GM18517 (cell line): ENCODE measurements around the gene ANKRD31.
"Not testable (repeated sequence)": the region's sequence is repeated elsewhere in the genome, so short reads cannot be mapped to it uniquely, and the experiment has no call there.

ENCODE experiments used
- ATAC-seq: cut with Tn5 transposase; IDR thresholded peaks from one replicate; pipeline ENCODE4 v1.9.1; 2021; ENCODE audit warnings: mild to moderate bottlenecking, moderate library complexity; ENCODE audit not compliant: unreplicated experiment

Gene ANKRD31

DNA sequence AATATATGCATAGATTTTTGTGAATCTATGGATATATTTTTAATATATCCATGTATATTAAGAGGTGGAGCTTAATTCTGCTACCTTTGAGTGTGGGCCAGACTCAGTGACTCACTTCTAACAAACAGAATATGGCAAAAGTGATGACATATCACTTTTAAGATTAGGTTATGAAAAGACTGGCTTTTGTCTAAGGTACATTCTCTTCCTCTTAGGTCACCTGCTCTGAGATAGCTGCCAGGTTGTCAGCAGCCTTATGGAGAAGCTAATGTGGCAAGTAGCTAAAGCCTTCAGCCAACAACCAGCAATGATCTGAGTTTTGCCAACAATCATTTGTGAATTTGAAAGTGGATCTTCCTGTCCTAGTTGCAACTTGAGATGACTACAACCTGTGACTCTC lies 83.8 kb downstream of the ANKRD31 start:
- ATAC-seq, result no peak

DNA sequence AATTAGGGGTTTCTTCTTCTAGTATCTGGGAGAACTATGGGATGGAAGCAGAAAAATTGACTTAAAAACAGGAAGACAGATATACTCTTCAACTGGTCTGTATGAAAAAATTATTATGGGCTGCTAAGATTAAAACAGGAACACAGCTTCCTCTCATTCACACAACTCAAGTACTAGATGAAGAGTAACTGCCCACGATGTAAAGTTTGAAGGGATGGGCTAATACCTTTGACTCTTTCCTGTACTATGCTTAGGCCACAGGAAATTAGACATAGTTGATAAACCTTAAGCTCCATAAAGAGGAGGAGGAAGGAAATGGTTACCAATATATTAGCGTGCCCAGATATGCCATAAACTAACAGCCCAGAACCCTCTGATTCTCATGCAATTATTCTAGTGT lies 88.6 kb downstream of the ANKRD31 start:
- no peak for ATAC-seq

DNA sequence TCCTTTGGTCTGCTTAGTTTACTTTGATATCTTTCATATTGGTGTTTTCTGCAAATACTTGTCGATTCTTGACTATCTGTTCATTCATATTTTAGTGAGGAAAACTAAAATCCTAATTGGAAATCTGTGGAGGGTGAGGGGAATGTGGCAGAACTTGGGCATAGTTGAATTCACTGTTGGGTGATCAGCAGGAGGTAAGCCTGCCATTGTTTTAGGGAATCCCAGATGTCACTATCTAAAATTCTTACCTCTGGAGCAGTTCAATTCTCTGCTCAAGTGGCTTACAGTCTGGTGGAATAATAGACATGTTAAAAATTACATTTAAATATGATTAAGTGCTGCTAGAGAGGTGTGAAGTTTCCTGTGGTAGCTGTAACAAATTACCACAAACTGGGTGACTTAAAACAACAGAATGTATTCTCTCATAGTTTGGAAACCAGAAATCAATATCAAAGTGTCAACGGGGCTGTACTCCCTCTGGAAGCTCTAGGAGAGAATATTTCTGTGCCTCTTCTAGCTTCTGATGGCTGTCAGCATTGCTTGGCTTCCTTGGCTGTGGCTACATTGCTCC lies 94.0 kb downstream of the ANKRD31 start:
- ATAC-seq, result no peak

DNA sequence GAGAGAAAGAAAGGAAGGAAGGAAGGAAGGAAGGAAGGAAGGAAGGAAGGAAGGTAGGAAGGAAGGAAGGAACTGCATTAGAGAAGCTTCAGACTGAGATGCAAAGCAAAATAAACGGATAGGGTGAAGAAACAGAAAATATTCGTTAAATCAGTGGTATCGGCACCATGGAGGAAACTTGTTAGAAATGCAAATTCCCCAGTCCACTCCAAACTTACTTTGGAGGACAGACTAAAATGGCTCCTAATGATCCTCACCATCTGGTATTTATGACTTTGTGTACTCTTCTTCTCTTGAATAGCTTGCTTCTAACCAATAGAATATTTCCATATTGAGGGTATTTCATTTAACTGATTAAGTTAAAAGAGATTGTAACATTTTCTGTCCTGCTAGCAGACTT lies 96.4 kb downstream of the ANKRD31 start:
- no peak for ATAC-seq

DNA sequence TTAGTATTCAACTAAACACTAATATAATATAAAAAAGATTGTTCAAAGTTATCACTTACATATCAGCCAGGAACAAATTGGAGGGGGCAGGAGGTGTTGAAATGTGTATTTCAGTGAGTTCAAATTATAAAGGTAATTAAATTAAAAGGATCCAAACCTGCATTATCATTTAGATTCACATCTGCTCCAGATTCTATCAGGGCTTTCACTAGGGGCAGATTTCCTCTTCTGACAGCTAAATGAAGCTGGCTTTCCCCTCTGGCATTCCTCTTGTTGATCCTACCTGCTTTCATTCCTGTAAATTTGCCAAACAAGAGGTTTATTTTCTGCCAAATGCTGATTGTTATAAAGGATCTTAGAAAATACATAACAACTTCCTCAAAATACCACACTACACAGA lies 98.0 kb downstream of the ANKRD31 start:
- ATAC-seq, result no peak

DNA sequence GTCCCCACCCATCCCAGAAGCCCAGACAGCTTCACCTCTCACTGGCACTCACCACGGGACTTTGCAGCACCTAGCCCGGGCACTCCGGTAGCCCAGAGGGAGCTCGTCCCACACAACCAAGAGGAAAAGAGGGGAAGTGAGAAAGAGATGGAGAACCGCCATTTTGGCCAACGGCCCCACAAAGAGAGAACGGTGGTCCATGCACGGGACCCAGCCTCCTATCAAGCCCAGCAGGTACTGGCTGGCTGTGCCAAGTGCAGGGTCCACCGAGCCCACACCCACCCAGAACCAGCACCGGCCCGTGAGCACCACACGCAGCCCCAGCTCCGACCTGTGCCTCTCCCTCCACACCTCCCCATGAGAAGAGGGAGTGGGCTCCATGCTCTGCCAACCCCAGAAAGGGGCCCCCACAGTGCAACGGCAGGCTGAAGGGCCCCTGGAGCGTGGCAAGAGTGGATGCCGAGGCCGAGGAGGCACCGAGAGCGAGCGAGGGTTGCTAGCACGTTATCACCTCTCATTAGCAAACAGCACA lies 105.8 kb downstream of the ANKRD31 start:
- ATAC-seq, result no peak

DNA sequence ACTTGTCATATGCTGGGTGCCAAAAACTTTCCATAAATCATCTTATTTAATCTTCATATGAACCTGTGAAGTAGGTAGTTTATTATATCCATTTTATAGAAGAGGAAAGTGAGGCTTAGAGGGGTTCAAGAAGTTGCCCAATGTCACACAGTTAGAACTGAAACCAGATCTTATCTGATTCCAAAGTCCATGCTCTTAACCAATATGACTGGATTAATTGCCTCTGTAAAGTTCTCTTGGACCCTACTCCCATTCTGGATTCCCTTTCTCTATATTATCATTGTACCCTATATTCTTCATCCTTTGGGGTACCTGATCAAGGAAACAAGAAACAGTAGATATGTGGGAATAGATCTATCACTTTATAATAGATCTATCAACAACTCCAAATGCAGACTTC lies 119.8 kb downstream of the ANKRD31 start:
- no peak for ATAC-seq

DNA sequence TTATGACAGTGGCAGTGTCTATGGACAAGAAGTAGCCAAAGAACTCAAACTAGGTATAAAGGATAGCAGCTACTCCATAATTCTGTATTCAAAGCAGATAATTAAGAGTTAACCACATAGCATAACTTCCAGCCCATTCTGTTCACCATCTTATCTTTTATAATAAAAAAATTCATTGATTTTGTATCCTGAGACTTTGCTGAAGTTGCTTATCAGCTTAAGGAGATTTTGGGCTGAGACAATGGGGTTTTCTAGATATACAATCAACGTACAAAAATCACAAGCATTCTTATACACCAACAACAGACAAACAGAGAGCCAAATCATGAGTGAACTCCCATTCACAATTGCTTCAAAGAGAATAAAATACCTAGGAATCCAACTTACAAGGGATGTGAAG lies 122.4 kb downstream of the ANKRD31 start:
- ATAC-seq, result not testable (repeated sequence)

DNA sequence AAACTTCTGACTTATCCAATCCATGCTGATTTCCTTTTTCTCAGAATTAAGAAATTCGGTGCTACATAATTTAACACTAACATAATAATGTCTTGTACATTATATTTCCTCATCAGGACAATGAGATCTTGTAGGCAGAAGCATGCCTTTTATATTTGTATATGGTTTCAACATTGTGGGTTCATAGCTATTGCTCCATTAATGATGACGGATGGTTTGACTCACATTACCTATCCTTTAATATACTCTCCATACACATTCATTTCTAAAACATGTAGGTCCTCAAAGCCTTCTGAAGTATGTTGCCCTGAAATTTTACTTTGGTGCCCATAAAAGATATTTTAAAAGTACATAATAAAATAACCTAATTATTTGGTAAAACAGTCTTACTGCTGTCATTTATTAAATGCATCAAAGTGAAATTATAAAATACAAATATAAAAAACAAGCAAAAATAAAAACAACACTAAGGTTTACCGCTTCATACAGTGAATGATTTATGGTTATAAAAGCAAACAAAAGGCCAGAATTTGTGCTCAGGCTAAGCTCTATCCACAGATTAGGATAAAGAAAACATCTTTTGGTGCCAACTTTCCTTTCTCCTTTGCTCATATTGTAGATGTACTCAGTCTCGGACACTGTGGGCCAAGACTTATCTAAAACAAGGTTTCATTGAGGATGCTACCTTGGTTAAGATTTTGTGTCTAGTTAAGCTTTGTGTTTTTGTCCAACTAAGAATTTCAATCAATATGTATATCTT lies 123.1 kb downstream of the ANKRD31 start:
- ATAC-seq, result no peak

DNA sequence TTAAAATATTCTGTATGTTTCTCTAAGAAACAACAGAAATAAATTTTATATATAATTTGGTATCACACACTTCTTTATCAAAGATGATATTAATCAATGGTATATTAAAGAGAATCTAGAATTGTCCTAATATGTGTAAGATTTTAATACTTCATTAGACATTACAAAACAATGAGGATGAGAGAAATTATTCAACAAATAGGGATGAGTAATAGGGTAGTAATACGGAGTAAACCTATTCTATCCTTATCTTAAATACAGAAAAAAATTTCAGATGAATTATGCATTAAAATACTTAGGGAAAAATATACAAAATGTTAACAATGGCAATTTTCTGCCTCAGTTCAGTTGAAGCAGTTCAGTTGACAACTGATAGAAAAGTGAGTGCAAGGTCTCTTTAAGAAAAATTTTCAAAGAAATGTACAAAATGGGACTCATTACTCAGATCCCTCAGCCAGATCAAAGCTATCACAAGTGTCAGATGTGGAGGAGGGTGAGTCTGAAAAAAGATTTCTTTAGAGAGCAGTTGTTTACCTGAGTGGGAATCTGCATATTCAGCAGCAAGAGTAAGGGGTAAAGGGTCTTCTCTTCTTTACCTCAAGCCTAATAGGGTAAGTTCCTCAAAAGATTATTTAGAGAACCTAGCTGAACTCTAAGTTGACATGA lies 127.6 kb downstream of the ANKRD31 start:
- ATAC-seq, result no peak

DNA sequence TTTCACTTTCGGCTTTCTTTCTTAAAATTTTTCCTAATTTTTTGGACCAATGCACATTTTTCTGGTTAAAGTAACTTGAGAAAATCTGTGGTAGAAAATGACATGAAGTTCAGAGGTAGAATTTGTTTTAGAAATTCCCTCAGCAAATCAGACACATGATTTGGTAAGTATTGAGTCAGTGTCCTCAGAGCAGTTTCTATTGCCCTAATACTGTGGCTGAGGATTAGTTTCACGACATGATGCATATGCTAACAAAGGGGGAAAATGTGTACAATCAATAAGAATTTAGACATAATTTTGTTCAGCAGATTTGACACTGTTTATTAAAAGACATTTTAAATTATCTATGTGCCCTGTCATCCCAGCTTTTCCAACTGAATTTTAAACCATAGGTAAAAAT lies 128.2 kb downstream of the ANKRD31 start:
- no peak for ATAC-seq

DNA sequence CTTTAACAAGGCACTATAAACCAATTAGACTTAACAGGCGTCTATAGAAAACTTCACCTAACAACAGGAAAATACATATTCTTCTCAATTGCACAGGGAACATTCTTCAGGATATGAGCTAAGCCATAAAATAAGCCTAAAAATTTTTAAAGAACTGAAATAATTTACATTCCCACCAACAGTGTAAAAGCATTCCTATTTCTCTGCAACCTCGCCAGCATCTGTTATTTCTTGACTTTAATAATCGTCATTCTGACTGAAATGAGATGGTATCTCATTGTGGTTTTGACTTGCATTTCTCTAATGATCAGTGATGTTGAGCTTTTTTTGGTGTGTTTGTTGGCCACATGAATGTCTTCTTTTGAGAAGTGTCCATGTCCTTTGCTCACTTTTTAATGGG lies 140.7 kb downstream of the ANKRD31 start:
- ATAC-seq, result not testable (repeated sequence)

DNA sequence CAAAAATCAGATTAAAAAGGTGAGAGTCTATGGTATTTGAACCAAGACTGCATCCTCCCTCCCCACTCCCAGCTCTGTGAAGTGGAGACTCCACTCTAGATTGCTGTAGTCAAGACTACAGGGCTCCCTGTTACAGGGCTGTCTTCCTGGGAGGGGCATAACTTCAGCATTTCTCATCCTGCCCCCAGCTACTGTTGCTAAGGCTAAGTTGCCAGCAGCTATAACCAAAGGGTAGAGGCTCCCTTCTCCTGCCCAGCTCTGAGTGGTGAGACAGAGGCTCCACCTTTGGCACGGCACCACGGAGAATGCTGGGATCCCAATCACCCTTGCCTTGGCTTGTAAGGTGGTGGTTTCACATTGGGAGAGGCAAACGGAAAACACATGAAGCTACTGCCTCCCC lies 145.1 kb downstream of the ANKRD31 start:
- no peak for ATAC-seq

DNA sequence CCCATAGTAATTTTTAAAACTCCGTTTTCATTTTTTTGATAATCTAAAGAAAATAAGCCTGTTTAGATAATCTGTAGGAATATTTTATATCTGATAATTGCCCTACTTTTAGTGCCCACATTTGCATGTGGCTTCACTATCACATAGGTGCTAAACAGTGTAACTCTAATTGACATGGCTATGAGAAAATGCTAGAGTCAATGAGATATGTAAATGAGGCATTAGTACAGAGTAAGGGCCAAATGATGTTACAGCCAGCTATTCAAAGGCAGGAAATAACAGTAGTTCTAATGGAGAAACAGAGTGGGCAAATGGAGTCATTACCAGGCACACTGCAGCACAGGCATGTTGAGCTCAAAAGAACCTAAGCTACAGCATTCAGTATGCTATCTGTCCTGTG lies 147.0 kb downstream of the ANKRD31 start:
- no peak for ATAC-seq

DNA sequence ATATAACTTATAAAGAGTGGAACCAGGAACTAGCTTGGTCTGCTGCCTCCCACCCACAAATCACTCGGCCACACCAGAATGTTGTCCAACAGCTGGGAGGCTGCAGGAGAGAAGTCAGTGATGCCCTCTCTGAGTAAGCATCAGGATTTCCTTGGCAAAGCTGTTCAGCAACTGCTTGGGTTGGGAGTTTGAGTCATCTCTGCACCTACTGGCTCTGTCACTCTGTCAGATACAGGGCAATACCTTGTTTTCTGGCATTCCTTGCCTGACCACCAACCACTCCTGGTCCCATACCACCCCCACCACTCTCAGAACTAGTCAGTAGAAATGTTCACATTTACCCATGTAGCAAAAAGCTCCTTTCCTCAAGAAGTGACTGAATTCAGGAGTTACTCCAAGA lies 147.5 kb downstream of the ANKRD31 start:
- ATAC-seq, result no peak

DNA sequence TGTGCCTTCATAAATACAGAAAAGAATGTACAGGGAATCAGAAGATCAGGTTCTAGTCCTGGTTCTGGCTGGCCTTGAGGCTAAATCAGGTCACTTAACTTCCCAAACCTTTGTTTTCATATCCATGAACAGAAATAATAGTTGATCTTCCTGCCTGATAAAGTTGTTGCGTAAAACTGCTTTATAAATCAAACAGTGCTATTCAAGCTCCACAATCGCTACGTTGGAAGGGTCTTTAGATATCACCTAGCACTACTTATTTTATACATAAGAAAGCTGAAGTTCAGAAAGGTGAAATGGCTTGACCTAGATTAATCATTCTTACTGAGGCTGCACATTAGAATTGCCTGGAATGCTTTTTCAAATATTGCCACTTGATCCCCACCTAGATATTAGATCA lies 148.0 kb downstream of the ANKRD31 start:
- no peak for ATAC-seq

DNA sequence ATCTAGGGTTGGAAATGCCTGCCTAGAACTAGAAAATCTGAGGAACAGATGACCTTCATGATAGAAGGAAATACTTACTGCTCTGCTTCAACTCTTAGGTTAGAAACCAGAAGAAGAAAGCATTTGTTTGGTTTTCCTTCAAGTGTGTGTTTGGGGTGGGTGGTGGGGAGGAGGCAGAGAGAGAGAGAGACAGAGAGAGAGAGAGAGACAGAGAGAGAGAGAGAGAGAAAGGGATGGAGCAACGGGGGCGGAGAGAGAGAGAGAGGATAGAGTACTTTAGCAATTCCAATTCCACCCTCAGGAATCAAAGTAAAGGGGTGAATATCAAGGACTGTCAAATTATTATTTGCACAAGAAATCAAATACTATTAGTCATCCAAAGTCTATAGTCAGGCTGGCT lies 155.2 kb downstream of the ANKRD31 start:
- ATAC-seq, result no peak

DNA sequence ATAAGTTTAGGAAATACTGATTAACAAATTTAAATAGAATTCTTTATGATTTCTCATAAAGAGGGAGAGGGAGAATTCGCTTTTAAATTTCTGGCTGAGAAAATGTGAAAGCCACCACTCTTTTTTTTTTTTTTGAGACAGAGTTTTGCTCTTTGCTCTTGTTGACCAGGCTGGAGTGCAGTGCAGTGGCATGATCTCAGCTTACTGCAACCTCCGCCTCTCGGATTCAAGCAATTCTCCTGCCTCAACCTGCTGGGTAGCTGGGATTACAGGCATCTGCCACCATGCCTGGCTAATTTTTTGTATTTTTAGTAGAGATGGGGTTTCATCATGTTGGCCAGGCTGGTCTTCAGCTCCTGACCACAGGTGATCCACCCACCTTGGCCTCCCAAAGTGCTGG lies 157.3 kb downstream of the ANKRD31 start:
- not testable (repeated sequence) for ATAC-seq

DNA sequence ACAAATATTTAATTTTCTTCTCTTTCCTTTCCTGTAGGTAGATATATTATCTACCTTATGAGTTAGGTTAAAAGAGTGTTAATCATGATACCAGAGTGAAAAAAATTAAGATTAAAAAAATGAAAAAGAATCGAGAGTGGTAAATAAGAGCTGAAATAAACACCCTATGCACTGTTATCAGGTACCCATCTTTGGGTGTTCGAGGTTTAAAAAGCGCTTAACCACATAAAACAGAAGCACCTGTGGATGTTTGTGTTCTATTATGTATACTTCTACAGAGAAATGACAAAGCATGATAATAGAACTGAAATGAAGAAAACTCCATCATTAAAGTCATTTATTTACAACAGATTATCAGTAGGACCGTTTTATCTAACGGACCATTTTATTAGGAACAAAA lies 158.7 kb downstream of the ANKRD31 start:
- ATAC-seq, result no peak

DNA sequence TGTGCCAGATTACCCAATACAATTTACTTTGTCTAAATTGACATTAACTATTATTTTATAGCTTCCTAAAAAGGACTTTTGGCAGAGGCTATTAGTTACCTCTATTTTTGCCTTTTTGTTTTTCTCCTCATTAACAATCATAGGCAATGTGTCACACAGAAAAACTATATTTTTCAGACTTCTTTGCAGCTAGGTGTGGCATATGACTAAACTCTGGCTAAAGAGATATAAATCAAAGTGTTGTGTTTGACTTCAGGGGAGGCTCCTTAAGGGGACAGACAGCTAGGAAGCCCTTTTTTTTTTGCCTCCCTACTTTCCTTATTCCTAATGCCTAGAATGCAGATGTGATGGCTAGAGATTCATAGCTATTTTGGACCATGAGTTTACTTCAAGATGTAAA lies 164.6 kb downstream of the ANKRD31 start:
- no peak for ATAC-seq

DNA sequence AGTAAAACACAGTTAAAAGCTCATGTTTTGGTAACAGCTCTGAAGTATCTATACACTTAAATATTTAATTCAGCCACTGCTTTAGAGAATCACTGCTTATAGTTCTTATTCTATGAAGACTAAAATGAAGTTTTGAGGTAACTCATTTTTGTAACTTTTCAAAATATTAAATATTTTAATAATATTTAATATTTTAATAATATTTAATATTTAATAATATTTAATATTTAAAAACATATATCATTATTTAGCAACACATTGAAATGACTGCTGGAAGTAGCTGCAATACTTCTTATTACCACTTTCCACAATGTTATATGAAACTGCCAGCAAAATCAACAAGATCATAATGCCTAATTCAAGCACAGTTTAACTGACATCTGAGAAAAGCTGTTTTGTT lies 165.6 kb downstream of the ANKRD31 start:
- ATAC-seq, result no peak

DNA sequence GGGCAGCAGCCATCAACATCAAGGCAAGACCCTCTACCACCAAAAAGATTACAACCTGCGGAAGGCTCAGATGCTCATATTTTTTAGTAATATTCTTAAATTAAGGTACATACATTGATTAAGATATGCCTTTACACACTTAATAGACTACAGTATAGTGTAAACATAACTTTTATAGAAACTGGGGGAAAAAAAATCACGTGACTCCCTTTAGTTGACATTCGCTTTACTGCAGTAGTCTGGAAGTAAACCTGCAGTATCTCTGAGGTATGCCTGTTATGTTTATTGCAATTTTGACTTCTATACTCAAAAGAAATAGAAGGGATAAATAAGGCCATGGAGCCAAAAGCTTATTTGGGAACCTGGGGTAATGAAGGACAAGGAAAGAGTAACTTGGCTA lies 169.2 kb downstream of the ANKRD31 start:
- no peak for ATAC-seq
